ENCODE measurements around the gene PAF1.

DNA sequence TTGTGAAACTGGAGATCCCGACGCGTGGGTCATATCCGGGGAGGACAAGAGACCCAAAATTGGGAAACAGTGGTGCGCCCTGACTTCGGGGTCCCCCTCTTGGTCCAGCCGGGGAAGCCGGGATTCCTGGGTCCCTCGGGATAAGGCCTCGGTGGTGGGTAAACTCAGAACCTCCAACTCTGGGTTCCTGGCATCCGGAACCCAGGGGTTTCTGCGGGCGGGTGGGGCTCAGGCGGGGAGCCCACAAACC, 16.4 kb upstream of the PAF1 start:
- TF ChIP-seq CTCF (IDR thresholded peaks at IDR 0.05; ENCODE audit: low read length) (no peak), EZH2phosphoT487 (IDR thresholded peaks at IDR 0.05; ENCODE audit: low read length) (no peak)

Data from MM.1S (cell line).